ACC112 (cell line): ENCODE results near the gene OPRD1.

ENCODE experiments used
- H2AFZ ChIP-seq: fragments of 200-600 bp; sonication (generic); one replicate; pipeline ENCODE4 v1.6.0; 2017; ENCODE audit warnings: antibody characterized with exemption, low read length; ENCODE audit not compliant: unreplicated experiment
- H3K27ac ChIP-seq: fragments of 200-600 bp; sonication (generic); 2 replicates; pipeline ENCODE4 v1.5.1; 2014; ENCODE audit warnings: low read depth, mild to moderate bottlenecking, antibody characterized with exemption, low read length, moderate library complexity
- H3K27me3 ChIP-seq: fragments of 200-600 bp; sonication (generic); 2 replicates; pipeline ENCODE4 v1.6.1; 2014; ENCODE audit warnings: mild to moderate bottlenecking, antibody characterized with exemption, low read length, moderate library complexity, mixed read lengths; ENCODE audit not compliant: insufficient read depth
- H3K36me3 ChIP-seq: fragments of 200-600 bp; sonication (generic); 2 replicates; pipeline ENCODE4 v1.6.1; 2016; ENCODE audit warnings: mild to moderate bottlenecking, antibody characterized with exemption, low read length, moderate library complexity, mixed read lengths; ENCODE audit not compliant: insufficient read depth
- H3K4me1 ChIP-seq: fragments of 200-600 bp; sonication (generic); one replicate; pipeline ENCODE4 v1.6.1; 2016; ENCODE audit warnings: low read length, mixed read lengths; ENCODE audit not compliant: insufficient read depth, unreplicated experiment, control insufficient read depth
- H3K4me3 ChIP-seq: fragments of 200-600 bp; sonication (generic); 2 replicates; pipeline ENCODE4 v1.5.1; 2014; ENCODE audit warnings: mild to moderate bottlenecking, low read depth, low read length
- H3K79me2 ChIP-seq: fragments of 200-600 bp; sonication (generic); one replicate; pipeline ENCODE4 v1.6.0; 2016; ENCODE audit warnings: low read length; ENCODE audit not compliant: control insufficient read depth, unreplicated experiment, insufficient read depth

Gene OPRD1

DNA sequence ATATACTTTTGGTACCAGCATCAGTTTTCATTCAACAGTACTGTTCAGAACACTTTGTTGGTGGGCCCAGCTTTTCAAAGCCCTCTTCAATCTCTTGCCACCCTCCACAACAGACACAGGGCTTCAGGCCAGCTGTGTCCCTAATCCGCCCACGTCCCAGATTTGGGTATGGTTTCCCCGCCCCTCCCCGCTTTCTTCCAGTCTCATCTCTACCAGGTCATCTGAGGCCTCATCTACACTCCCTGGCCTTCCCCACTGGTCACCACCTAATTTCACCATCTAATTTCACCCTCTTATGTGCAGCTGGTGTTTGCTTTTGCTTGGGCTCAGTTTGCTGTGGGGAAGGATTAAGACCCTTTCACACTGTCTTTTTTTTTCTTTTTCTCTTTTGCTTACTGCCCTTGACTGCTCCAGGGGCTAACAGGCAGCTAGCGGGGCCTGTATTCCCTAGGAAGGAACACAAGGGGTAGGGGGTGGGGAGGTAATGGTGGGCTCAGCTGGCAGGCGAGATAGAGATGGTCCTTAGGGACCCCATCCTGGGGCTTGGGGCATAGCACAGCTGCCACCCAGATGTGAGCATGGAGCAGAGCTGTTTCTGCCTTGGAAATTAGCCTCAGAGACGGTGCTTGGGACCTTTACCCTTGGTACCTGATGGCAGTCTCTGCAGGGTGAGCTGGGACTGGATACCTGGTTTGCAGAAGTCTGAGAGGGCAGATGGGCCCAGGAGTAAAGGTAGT lies 98.6 kb downstream of the OPRD1 start:
- H2AFZ ChIP-seq = no peak overlapping the region
- H3K79me2 ChIP-seq = no peaks in the 10 kb centered on the region
- H3K27me3 ChIP-seq = no peaks in the 10 kb centered on the region
- peaks cover 10% of the 10 kb centered on the region for H3K4me1 ChIP-seq
- H3K4me3 ChIP-seq = no peak overlapping the region
- no peaks in the 10 kb centered on the region for H3K36me3 ChIP-seq
- no peak overlapping the region for H3K27ac ChIP-seq

DNA sequence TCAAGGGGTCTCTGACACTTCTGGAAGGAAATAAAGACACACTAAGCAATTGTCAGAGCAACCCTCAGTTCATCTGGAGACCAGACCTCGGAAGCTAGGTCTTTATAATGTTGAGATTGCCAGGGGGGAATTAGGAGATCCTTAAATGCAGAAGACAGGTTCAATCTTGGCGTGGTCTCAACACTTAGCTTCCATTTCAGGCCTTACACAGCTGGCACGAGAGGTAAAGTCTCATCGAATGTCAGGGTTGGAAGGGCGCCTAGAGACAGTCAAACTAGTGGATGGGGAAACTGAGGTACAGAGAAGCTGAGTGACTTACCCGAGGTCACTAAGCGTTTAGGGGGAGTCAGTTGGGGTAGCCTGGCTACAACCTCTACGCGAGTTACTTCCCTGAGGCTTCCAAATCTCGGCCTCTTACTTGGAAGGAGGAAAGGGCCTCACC lies 101.8 kb downstream of the OPRD1 start:
- Histone ChIP-seq H3K27me3 (no peaks in the 10 kb centered on the region), H3K79me2 (no peaks in the 10 kb centered on the region), H3K4me3 (peak overlapping the region; percentile 85), H3K36me3 (no peaks in the 10 kb centered on the region), H3K27ac (no peak overlapping the region), H3K4me1 (peaks cover 10% of the 10 kb centered on the region), H2AFZ (peak overlapping the region; percentile 44)

DNA sequence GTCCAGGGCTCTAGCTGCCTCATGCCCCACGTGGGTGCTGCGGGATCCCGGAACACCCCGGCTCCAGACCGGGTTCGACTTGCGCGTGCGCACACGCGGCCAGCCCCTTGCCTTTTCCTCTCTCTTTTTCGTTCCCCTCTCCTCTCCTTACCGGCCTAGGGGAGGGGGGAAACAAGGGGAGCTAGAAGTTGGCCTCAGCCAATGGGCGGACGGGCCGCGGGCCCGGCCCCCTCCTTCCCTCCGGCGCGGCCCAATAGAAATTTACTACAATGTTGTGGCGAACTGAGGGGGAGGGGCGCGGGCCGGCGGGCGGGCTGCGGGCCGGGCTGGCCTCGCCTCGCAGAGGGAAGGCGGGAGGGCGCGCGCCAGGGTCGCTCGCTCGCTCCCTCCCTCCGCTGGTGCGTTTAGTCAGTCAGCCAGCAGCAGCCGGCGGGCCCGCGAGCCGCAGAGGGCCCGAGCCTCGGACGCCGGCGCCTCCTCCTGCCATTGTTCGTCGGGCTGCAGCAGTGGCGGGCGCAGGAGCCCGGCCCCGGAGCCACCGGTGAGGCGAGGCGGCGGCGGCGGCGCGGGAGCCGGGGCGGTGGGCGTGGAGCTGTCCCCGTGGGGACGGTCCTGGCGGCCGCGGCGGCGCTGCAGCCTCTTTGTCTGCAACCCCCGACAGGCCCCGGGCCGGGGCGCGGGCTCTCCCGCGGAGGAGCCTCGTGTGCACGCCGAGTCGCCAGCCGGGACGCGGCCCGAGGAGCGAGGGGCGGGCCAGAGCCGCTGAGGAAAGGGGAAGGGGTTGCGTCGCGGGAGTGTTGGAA lies 102.5 kb downstream of the OPRD1 start, which contains the start of gene EPB41:
EPB41 (plus strand) TSS at position 342 of the 803 bp plus-strand sequence. CDS start 72,869 bp downstream, outside the sequence.
- H3K27ac ChIP-seq = no peak within 1 kb of the TSS
- peaks cover 10% of the 10 kb centered on the region for H3K4me1 ChIP-seq
- H3K27me3 ChIP-seq = no peaks in the 10 kb centered on the region
- no peaks in the 10 kb centered on the region for H3K36me3 ChIP-seq
- H2AFZ ChIP-seq = peak within 1 kb of the TSS; percentile 88
- H3K79me2 ChIP-seq = no peaks in the 10 kb centered on the region
- peak within 1 kb of the TSS; percentile 85 for H3K4me3 ChIP-seq

DNA sequence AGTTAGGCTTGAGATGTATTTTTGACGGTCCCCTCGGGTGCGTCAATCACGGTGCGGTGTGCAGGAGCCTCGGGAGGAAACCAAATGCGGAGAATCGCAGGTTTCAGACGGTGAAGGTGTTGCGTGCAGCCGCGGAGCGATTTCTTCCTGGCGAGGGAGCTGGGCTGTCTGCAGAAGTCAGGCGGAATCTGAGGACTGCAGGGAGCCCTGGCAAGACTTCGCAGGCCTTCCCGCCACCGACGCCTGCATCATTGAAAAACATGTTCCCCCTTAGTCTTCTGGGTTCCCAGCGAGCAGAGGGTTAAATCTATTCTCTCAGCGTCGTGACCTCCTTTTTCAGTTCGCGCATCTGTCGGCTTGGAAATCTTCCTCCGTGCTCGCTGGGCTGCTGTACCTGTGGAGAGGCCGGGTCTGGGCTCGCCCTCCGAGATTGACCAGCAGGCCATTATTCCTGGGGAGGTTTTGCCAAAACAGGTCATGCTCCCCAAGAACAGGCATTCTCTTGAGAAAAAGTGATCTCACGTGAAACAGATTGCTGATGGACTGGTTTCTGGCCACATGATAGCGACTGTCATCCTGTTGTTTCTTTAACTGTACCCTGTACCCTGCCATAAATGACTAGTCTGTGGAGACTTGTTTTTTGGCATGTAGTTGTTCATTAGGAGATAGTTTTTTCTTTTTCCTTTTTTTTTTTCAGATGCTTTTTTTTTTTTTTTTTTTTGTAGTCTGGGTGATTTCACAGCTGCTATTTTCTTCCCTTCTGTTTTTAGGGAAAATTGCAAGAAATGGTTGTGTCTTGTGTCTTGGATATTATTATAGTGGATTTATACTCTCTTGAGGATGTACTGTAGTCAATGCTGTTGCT lies 103.3 kb downstream of the OPRD1 start:
- H3K79me2 ChIP-seq = no peaks in the 10 kb centered on the region
- no peak overlapping the region for H3K27ac ChIP-seq
- H3K36me3 ChIP-seq = no peaks in the 10 kb centered on the region
- peak overlapping the region; percentile 85 for H3K4me3 ChIP-seq
- H3K27me3 ChIP-seq = no peaks in the 10 kb centered on the region
- H3K4me1 ChIP-seq = peaks cover 10% of the 10 kb centered on the region
- peak overlapping the region; percentile 88 for H2AFZ ChIP-seq

DNA sequence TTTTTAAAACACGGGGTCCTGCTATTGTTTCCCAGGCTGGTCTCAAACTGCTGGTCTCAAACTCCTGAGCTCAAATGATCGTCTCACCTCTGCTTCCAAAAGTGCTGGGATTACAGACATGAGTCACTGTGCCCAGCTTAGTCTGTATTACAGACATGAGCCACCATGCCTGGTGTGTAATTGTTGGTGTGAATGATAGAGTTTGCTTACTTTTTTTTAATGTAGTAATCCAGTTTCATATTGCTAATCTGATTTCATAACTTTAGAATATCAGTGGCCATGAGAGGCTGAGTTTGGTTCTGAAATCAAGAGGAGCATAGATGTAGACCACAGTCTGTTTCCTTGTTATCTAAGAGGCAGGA lies 105.8 kb downstream of the OPRD1 start:
- H2AFZ ChIP-seq = no peak overlapping the region
- H3K79me2 ChIP-seq = no peaks in the 10 kb centered on the region
- H3K4me3 ChIP-seq = no peak overlapping the region
- H3K36me3 ChIP-seq = no peaks in the 10 kb centered on the region
- H3K27ac ChIP-seq = no peak overlapping the region
- H3K27me3 ChIP-seq = no peaks in the 10 kb centered on the region
- H3K4me1 ChIP-seq = peaks cover 10% of the 10 kb centered on the region
